OCI-LY7 (cell line): ENCODE data around the gene SLC25A29. TPM values are rescaled to one million over a fixed set of nuclear protein-coding genes. Genes with fewer than 3 reads are reported as not detected.
A peak's percentile ranks its signal among the peaks of the same experiment; 100 is the strongest.
"Not testable (repeated sequence)": the region's sequence is repeated elsewhere in the genome, so short reads cannot be mapped to it uniquely, and the experiment has no call there.

ENCODE experiments used
- BruUV-seq: library from RNA; stranded (reverse); fragments of 400-500 nt; replicated peaks from 2 replicates; lab custom pipeline; 2021; lab: Mats Ljungman, UMichigan
- CTCF ChIA-PET: fragments of 300-600 bp; sonication (Branson Sonifier 250); formaldehyde crosslinking; loops from one replicate; lab custom pipeline; 2022; ENCODE audit warnings: antibody characterized with exemption; ENCODE audit not compliant: unreplicated experiment; lab: Charles Lee
- POLR2A ChIA-PET: fragments of 300-600 bp; sonication (Branson Sonifier 250); formaldehyde crosslinking; loops from one replicate; lab custom pipeline; 2022; ENCODE audit warnings: antibody characterized with exemption; lab: Charles Lee
- DNase-seq: peaks from one replicate; pipeline ENCODE4 v3.0.0-alpha.2; 2015; ENCODE audit warnings: low spot score
- H2AFZ ChIP-seq: fragments of 200-600 bp; sonication (generic), shearing (Covaris generic); 2 replicates; pipeline ENCODE4 v1.6.1; 2014; ENCODE audit warnings: mild to moderate bottlenecking, antibody characterized with exemption, low read length, moderate library complexity
- H3K27ac ChIP-seq: fragments of 200-600 bp; sonication (generic); 2 replicates; pipeline ENCODE4 v1.5.1; 2014; ENCODE audit warnings: mixed run types, low read depth, mild to moderate bottlenecking, moderate library complexity, low read length, inconsistent platforms; ENCODE audit not compliant: poor library complexity, severe bottlenecking
- H3K36me3 ChIP-seq: fragments of 200-600 bp; sonication (generic); 2 replicates; pipeline ENCODE4 v1.6.1; 2014; ENCODE audit warnings: mild to moderate bottlenecking, antibody characterized with exemption, low read length, moderate library complexity, mixed read lengths; ENCODE audit not compliant: insufficient read depth
- H3K4me1 ChIP-seq: fragments of 200-600 bp; sonication (generic); 2 replicates; pipeline ENCODE4 v1.5.1; 2014; ENCODE audit warnings: mild to moderate bottlenecking, low read length; ENCODE audit not compliant: insufficient read depth, poor library complexity, severe bottlenecking
- H3K4me2 ChIP-seq: fragments of 200-600 bp; sonication (generic); 2 replicates; pipeline ENCODE4 v1.6.1; 2014; ENCODE audit warnings: mild to moderate bottlenecking, low read length
- H3K4me3 ChIP-seq: fragments of 200-600 bp; sonication (generic); 2 replicates; pipeline ENCODE4 v1.5.1; 2014; ENCODE audit warnings: mild to moderate bottlenecking, low read depth, low read length; ENCODE audit not compliant: poor library complexity, severe bottlenecking
- H3K79me2 ChIP-seq: fragments of 200-600 bp; sonication (generic); 2 replicates; pipeline ENCODE4 v1.6.1; 2016; ENCODE audit warnings: low read depth, mild to moderate bottlenecking, low read length, moderate library complexity, mixed read lengths; ENCODE audit not compliant: insufficient read depth
- H3K9me2 ChIP-seq: fragments of 200-600 bp; sonication (generic); 2 replicates; pipeline ENCODE4 v1.6.1; 2016; ENCODE audit warnings: mild to moderate bottlenecking, low read length, mixed read lengths; ENCODE audit not compliant: insufficient read depth
- H3K9me3 ChIP-seq: fragments of 200-600 bp; sonication (generic); 2 replicates; pipeline ENCODE4 v1.6.1; 2014; ENCODE audit warnings: mild to moderate bottlenecking, mixed run types, low read length, mixed read lengths
- H4K20me1 ChIP-seq: fragments of 200-600 bp; sonication (generic); 2 replicates; pipeline ENCODE4 v1.6.1; 2014; ENCODE audit warnings: mild to moderate bottlenecking, antibody characterized with exemption, low read length, moderate library complexity, mixed read lengths; ENCODE audit not compliant: insufficient read depth
- EZH2phosphoT487 ChIP-seq: fragments of 200-600 bp; sonication (generic); IDR thresholded peaks from 2 replicates; pipeline ENCODE4 v1.6.1; 2018; ENCODE audit warnings: low read depth, borderline replicate concordance, mild to moderate bottlenecking, mixed run types, antibody characterized with exemption, low read length, moderate library complexity, mixed read lengths
- intact Hi-C: fragments of 100-400 bp; cut with micrococcal nuclease; formaldehyde crosslinking; loops from one replicate; pipeline ENCODE4 v1.10.0; 2022; ENCODE audit not compliant: unreplicated experiment
- total RNA-seq, 2 experiments: library from RNA; depleted of rRNA in 1 of 2; stranded (reverse); fragments of >200 nt in 1 of 2; shearing (Covaris generic) in 1 of 2; gene quantifications; 2 replicates each; pipeline ENCODE4 v1.2.3, GENCODE V29; 2014 to 2022
- TF ChIP-seq, protein P1 (sequence below): fragments of 200-600 bp; sonication (generic); conservative IDR thresholded peaks from 2 replicates; pipeline ENCODE4 v1.5.1; 2014; ENCODE audit warnings: mild to moderate bottlenecking, antibody characterized with exemption, low read length, moderate library complexity, mixed read lengths

SLC25A29 gene
- total RNA-seq, 2 experiments from 2014 or later: 14.6 to 34.8 TPM

DNA sequence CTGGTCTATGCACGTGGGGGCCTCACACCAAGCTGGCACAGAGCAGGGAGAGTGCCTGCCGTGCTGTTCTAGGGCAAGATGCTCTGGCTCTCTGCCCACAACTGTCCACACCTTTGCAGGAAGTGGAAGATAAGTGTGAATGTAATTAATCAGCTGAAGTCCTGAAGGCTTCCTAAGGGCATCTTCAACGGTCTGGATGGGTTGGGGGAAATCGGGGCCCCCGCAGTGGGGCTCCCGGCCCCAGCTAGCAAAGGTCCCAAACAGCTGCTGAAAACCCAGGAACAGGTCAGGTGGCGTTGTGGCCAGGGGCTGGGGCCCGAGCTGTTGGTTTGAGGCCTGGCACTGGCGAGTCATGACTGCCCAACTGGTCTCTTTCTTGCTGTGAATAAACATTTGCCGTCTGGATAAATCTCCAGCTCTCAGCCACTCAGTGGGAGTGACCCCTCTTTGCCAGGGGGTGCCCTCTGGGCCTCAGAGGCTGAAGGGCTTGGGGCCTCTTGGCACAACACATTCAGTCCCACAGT is 6.7 kb upstream of the SLC25A29 start:
- ChIA-PET CTCF (no interaction called here), POLR2A (no interaction called here)
- no peak for DNase-seq
- no TSS peak for BruUV-seq
- TF ChIP-seq, protein P1, sequence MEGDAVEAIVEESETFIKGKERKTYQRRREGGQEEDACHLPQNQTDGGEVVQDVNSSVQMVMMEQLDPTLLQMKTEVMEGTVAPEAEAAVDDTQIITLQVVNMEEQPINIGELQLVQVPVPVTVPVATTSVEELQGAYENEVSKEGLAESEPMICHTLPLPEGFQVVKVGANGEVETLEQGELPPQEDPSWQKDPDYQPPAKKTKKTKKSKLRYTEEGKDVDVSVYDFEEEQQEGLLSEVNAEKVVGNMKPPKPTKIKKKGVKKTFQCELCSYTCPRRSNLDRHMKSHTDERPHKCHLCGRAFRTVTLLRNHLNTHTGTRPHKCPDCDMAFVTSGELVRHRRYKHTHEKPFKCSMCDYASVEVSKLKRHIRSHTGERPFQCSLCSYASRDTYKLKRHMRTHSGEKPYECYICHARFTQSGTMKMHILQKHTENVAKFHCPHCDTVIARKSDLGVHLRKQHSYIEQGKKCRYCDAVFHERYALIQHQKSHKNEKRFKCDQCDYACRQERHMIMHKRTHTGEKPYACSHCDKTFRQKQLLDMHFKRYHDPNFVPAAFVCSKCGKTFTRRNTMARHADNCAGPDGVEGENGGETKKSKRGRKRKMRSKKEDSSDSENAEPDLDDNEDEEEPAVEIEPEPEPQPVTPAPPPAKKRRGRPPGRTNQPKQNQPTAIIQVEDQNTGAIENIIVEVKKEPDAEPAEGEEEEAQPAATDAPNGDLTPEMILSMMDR: no peak
- no peak for TF ChIP-seq EZH2phosphoT487
- H3K9me2 ChIP-seq: no peaks in the 10 kb centered on the region
- no peaks in the 10 kb centered on the region for H3K9me3 ChIP-seq
- H2AFZ ChIP-seq: no peak overlapping the region; the same call in 1 of the 2 replicates
- H3K79me2 ChIP-seq: no peaks in the 10 kb centered on the region
- H3K27ac ChIP-seq: no peak overlapping the region
- no peaks in the 10 kb centered on the region for H4K20me1 ChIP-seq
- peaks cover 15% of the 10 kb centered on the region for H3K4me1 ChIP-seq
- intact Hi-C loops: no loop called here
- H3K4me2 ChIP-seq: no peak overlapping the region
- H3K36me3 ChIP-seq: no peaks in the 10 kb centered on the region
- no peak overlapping the region for H3K4me3 ChIP-seq

GRCh38 chr14:100312110-100312876 is 6.0 kb upstream of the SLC25A29 start:
- H3K27ac ChIP-seq, H2AFZ ChIP-seq, CTCF ChIA-PET, H3K4me3 ChIP-seq, intact Hi-C loops, H3K36me3 ChIP-seq, H4K20me1 ChIP-seq, H3K79me2 ChIP-seq, BruUV-seq, H3K9me3 ChIP-seq, H3K9me2 ChIP-seq, H3K4me2 ChIP-seq: not testable (repeated sequence)
- peak; percentile 16 for DNase-seq
- H3K4me1 ChIP-seq: peaks cover 11% of the 10 kb centered on the region
- POLR2A ChIA-PET: interaction anchor here (0.6 kb wide), 1 partner anchor 48 kb away, joined by 3 read pairs; no protein-coding TSS in a partner anchor

- Histone ChIP-seq H3K79me2 (no peaks in the 10 kb centered on the region), H3K4me3 (no peak overlapping the region), H3K9me2 (no peaks in the 10 kb centered on the region), H3K36me3 (no peaks in the 10 kb centered on the region), H4K20me1 (no peaks in the 10 kb centered on the region), H3K27ac (no peak overlapping the region), H3K4me1 (peaks cover 17% of the 10 kb centered on the region), H2AFZ (no peak overlapping the region), H3K4me2 (no peak overlapping the region), H3K9me3 (no peaks in the 10 kb centered on the region)
- intact Hi-C loops: no loop called here
- no peak for DNase-seq
- TF ChIP-seq EZH2phosphoT487: no peak
- TF ChIP-seq, protein P1: no peak
- POLR2A ChIA-PET: no interaction called here
- BruUV-seq: no TSS peak
- CTCF ChIA-PET: no interaction called here
Measured at GRCh38 chr14:100309028-100309737, 2.9 kb upstream of the SLC25A29 start.

DNA sequence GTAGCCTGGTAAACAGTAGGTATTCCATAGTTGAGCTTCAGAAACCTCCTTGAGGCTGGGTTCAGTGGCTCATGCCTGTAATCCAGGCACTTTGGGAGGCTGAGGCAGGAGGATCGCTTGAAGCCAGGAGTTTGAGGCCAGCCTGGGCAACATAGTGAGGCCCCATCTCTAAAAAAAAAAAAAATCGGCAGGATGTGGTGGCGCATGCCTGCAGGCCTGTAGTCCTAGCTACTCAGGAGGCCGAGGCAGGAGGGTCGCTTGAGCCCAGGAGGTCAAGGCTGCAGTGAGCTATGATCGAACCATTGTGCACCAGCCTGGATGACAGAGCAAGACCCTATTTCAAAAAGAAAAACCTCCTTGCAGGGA is 2.2 kb upstream of the SLC25A29 start:
- intact Hi-C loops, POLR2A ChIA-PET: not testable (repeated sequence)

More for the DNA sequence above, 2.2 kb upstream of the SLC25A29 start:
- H3K4me1 ChIP-seq: peaks cover 17% of the 10 kb centered on the region
- BruUV-seq, H4K20me1 ChIP-seq, H3K79me2 ChIP-seq, H3K36me3 ChIP-seq, H3K27ac ChIP-seq, H3K9me3 ChIP-seq, H3K9me2 ChIP-seq, H2AFZ ChIP-seq, H3K4me2 ChIP-seq, DNase-seq, CTCF ChIA-PET, H3K4me3 ChIP-seq: not testable (repeated sequence)
